ENCODE data around the gene ROBO1. TPM values are rescaled to one million over a fixed set of nuclear protein-coding genes. Genes with fewer than 3 reads are reported as not detected.

The ROBO1 gene
- total and polyA plus RNA-seq, 2 of the 8 experiments (the other 6 are each of a cell fraction or from before 2014, with no cell fraction given): 51.4 to 91.0 TPM

- no peak for DNase-seq (ENCODE audit: low read depth in 1 of 2, low spot score in 2 of 2)
- Histone ChIP-seq H3K36me3 (ENCODE audit: control insufficient read depth in 2 of 4, insufficient read depth in 4 of 4, low read length in 3 of 4) (peaks cover 0 to 13% (median 4%) of the 10 kb centered on the region in 4 experiments; a peak in 3 of 8 replicates), H3K79me1 (ENCODE audit: low read depth, low read length) (no peaks in the 10 kb centered on the region), H4K8ac (ENCODE audit: extremely low read depth, insufficient read depth, low read length) (no peak overlapping the region), H3K9ac (replicated peaks in 1 of 4; ENCODE audit: extremely low read depth in 1 of 4, low read depth in 3 of 4, low read length in 3 of 4) (no peak overlapping the region), H2AK5ac (ENCODE audit: low read depth, low read length) (no peak overlapping the region), H3K23me2 (ENCODE audit: low read depth, low read length) (no peaks in the 10 kb centered on the region), H2BK5ac (ENCODE audit: low read depth, low read length) (no peak overlapping the region), H3K14ac (ENCODE audit: insufficient read length) (no peak overlapping the region), H3K9me3 (ENCODE audit: insufficient read depth in 2 of 2, low read depth in 1 of 2, low read length in 1 of 2) (peaks cover 2% of the 10 kb centered on the region in 2 experiments; a peak in 1 of 4 replicates), H3K18ac (ENCODE audit: extremely low read depth, low read length) (no peak overlapping the region), H3K4me1 (replicated peaks in 1 of 4; ENCODE audit: control insufficient read depth in 3 of 4, insufficient read depth in 4 of 4, low read length in 3 of 4) (no peaks in the 10 kb centered on the region), H3K27me3 (replicated peaks in 1 of 4; ENCODE audit: control insufficient read depth in 3 of 4, extremely low read depth in 1 of 4, insufficient read depth in 3 of 4, low read length in 3 of 4) (no peaks in the 10 kb centered on the region), H3K4me2 (ENCODE audit: insufficient read depth in 1 of 2, low read depth in 2 of 2, low read length in 2 of 2) (no peak overlapping the region), H2BK15ac (ENCODE audit: low read length) (no peak overlapping the region), H2BK12ac (ENCODE audit: low read depth, low read length) (no peak overlapping the region), H3K4ac (replicated peaks; ENCODE audit: insufficient read length, low read depth, low read length) (no peak overlapping the region), H4K20me1 (replicated peaks in 1 of 2; ENCODE audit: control insufficient read depth in 1 of 2, insufficient read depth in 2 of 2, low read length in 2 of 2) (no peaks in the 10 kb centered on the region), H4K91ac (replicated peaks; ENCODE audit: insufficient read length, low read length) (no peak overlapping the region), H4K5ac (ENCODE audit: insufficient read length, low read depth, low read length) (no peak overlapping the region), H2AFZ (ENCODE audit: low read length) (no peak overlapping the region), H3K56ac (replicated peaks; ENCODE audit: insufficient read length, low read depth, low read length) (no peak overlapping the region), H3K79me2 (ENCODE audit: control insufficient read depth in 1 of 2, insufficient read depth in 2 of 2, low read length in 2 of 2) (no peaks in the 10 kb centered on the region), H3K27ac (ENCODE audit: low read depth, low read length) (no peak overlapping the region), H2BK20ac (ENCODE audit: low read length) (no peak overlapping the region), H3K23ac (ENCODE audit: insufficient read length) (no peak overlapping the region), H2BK120ac (replicated peaks; ENCODE audit: low read depth, low read length) (no peak overlapping the region), H3K4me3 (ENCODE audit: extremely low read depth in 1 of 4, insufficient read depth in 2 of 4, low read depth in 3 of 4, low read length in 4 of 4) (no peak overlapping the region)
- WGBS, 2 experiments (ENCODE audit: extremely low coverage in 1 of 2, insufficient coverage in 1 of 2, insufficient read length in 1 of 2, insufficient replicate concordance in 2 of 2, low coverage in 1 of 2, low lambda C conversion rate in 2 of 2, missing lambda C conversion rate in 1 of 2): 96% methylated on average over 2 of the region's 2 CpGs; no CpG with 5 or more reads in 1 of the 2 experiments
- no peak for FAIRE-seq
- ChIA-PET POLR2A (ENCODE audit: partially characterized antibody) (no interaction called here), CTCF (ENCODE audit: partially characterized antibody) (no interaction called here)
- no peak for TF ChIP-seq JUN (IDR thresholded peaks at IDR 0.05; ENCODE audit: low read depth, low read length)
- no peak for TF ChIP-seq POLR2AphosphoS5 (IDR thresholded peaks at IDR 0.05; ENCODE audit: low read depth, low read length)
- TF ChIP-seq KDM1A (IDR thresholded peaks at IDR 0.05; ENCODE audit: borderline replicate concordance, low read length): no peak
Observed at GRCh38 chr3:78683284-78683683, 1084.5 kb downstream of the ROBO1 start.
